Ascending aorta (tissue), 2 donors: ENCODE results near the gene CLPTM1L. TPM values are rescaled to one million over a fixed set of nuclear protein-coding genes. Genes with fewer than 3 reads are reported as not detected.

ENCODE experiments used
- DNase-seq, 2 donors: peaks; one replicate each; pipeline ENCODE4 v3.0.0-alpha.2; 2019; ENCODE audit warnings: low spot score in 2 of 2
- H3K27ac ChIP-seq, 2 donors: fragments of 200-600 bp; sonication (generic); one replicate each; pipeline ENCODE4 v1.5.1; 2016 to 2017; ENCODE audit warnings: mild to moderate bottlenecking in 1 of 2
- H3K27me3 ChIP-seq: fragments of 200-600 bp; sonication (generic); one replicate; pipeline ENCODE4 v1.5.1; 2017
- H3K36me3 ChIP-seq, 2 donors: fragments of 200-600 bp; sonication (generic); one replicate each; pipeline ENCODE4 v1.5.1; 2016
- H3K4me1 ChIP-seq, 2 donors: fragments of 200-600 bp; sonication (generic); one replicate each; pipeline ENCODE4 v1.5.1; 2016 to 2017; ENCODE audit warnings: mild to moderate bottlenecking in 1 of 2
- H3K4me3 ChIP-seq, 2 donors: fragments of 200-600 bp; sonication (generic); one replicate each; pipeline ENCODE4 v1.5.1; 2016 to 2017; ENCODE audit warnings: mild to moderate bottlenecking in 1 of 2
- H3K9me3 ChIP-seq, 2 donors: fragments of 200-600 bp; sonication (generic); one replicate each; pipeline ENCODE4 v1.5.1; 2016
- intact Hi-C: fragments of 100-400 bp; cut with DNase I; formaldehyde crosslinking; loops from one replicate; pipeline ENCODE4 v1.15.1; 2023
- total RNA-seq: library from RNA; depleted of rRNA; stranded (reverse); fragments of >200 nt; gene quantifications from one replicate; pipeline ENCODE4 v1.1.0, GENCODE V29; 2016
- TF ChIP-seq, protein P1 (sequence below), 3 experiments: fragments of 200-600 bp in 2 of 3; fragments of 450-650 bp in 1 of 3; sonication (generic) in 2 of 3; IDR thresholded peaks; one replicate each; pipeline ENCODE4 v1.5.1; 2016 to 2019; ENCODE audit warnings: antibody characterized with exemption in 3 of 3, mild to moderate bottlenecking in 1 of 3, moderate library complexity in 1 of 3

Gene CLPTM1L
- total RNA-seq, 1 donor from 2014 or later, result 23.6 TPM

DNA sequence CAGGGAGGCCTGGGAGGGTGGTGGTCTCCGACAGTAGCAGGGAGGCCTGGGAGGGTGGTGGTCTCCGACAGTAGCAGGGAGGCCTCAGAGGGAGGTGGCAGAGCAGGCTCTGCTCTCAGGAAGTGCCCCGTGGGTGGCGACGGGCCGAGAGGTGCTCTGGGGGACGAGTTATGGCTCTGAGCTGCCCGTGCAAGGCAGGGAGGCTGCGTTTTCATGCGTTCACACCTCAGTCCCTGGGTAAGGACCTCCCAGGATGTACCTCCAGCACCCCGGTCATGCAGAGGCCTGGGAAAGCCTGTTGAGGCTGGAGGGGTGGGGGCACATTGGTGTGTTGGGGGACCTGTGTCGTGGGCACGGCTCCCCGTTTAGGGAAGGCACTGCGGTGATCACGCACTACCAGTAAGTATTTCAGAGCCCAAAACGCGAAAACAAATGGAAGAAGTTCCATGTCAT is 37.4 kb upstream of the CLPTM1L start:
- intact Hi-C loops, result no loop called here
- TF ChIP-seq, protein P1, sequence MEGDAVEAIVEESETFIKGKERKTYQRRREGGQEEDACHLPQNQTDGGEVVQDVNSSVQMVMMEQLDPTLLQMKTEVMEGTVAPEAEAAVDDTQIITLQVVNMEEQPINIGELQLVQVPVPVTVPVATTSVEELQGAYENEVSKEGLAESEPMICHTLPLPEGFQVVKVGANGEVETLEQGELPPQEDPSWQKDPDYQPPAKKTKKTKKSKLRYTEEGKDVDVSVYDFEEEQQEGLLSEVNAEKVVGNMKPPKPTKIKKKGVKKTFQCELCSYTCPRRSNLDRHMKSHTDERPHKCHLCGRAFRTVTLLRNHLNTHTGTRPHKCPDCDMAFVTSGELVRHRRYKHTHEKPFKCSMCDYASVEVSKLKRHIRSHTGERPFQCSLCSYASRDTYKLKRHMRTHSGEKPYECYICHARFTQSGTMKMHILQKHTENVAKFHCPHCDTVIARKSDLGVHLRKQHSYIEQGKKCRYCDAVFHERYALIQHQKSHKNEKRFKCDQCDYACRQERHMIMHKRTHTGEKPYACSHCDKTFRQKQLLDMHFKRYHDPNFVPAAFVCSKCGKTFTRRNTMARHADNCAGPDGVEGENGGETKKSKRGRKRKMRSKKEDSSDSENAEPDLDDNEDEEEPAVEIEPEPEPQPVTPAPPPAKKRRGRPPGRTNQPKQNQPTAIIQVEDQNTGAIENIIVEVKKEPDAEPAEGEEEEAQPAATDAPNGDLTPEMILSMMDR (IDR thresholded peaks at IDR 0.05), result no peak
- no peaks in the 10 kb centered on the region for H3K27me3 ChIP-seq

GRCh38 chr5:1381370-1382247 is 36.7 kb upstream of the CLPTM1L start:
- DNase-seq, result no peak
- no peaks in the 10 kb centered on the region for H3K27me3 ChIP-seq

More for the DNA sequence above, 37.4 kb upstream of the CLPTM1L start:
- no peaks in the 10 kb centered on the region for H3K36me3 ChIP-seq
- no peak overlapping the region for H3K27ac ChIP-seq
- DNase-seq, result no peak
- no peak overlapping the region for H3K4me3 ChIP-seq
- H3K4me1 ChIP-seq, result peaks cover 0 to 2% of the 10 kb centered on the region in 2 donors
- no peaks in the 10 kb centered on the region for H3K9me3 ChIP-seq

DNA sequence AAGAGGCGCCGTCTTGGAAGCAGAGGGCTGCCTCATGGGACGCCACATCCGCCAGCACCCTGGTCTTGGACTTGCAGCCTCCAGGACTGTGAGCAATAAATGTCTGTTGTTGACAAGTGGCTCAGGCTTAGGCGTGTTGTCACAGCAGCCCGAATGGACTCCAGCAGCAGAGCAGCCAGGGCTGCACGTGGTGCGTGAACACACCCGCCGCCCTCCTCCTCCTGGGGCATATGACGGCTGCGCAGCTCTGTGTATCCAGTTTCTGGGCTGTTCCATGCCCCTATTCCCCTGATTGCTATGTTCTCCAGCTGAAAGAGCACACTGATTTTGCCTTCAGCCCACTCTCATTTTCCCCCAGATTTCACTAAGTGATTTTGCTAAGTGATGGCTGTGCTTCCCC is 36.0 kb upstream of the CLPTM1L start:
- Histone ChIP-seq H3K9me3 (no peaks in the 10 kb centered on the region), H3K4me3 (peak overlapping the region in 1 of 2 donors; percentile 38), H3K27me3 (no peaks in the 10 kb centered on the region), H3K27ac (no peak overlapping the region), H3K36me3 (no peaks in the 10 kb centered on the region), H3K4me1 (peaks cover 0 to 2% of the 10 kb centered on the region in 2 donors)
- intact Hi-C loops, result no loop called here
- no peak for DNase-seq
- TF ChIP-seq, protein P1 (IDR thresholded peaks at IDR 0.05), result no peak

More at GRCh38 chr5:1381370-1382247, 36.7 kb upstream of the CLPTM1L start:
- H3K27ac ChIP-seq, result no peak overlapping the region
- H3K36me3 ChIP-seq, result no peaks in the 10 kb centered on the region
- no peaks in the 10 kb centered on the region for H3K9me3 ChIP-seq
- TF ChIP-seq, protein P1 (IDR thresholded peaks at IDR 0.05), result no peak
- intact Hi-C loops, result no loop called here
- no peak overlapping the region for H3K4me3 ChIP-seq
- peaks cover 0 to 2% of the 10 kb centered on the region in 2 donors for H3K4me1 ChIP-seq

DNA sequence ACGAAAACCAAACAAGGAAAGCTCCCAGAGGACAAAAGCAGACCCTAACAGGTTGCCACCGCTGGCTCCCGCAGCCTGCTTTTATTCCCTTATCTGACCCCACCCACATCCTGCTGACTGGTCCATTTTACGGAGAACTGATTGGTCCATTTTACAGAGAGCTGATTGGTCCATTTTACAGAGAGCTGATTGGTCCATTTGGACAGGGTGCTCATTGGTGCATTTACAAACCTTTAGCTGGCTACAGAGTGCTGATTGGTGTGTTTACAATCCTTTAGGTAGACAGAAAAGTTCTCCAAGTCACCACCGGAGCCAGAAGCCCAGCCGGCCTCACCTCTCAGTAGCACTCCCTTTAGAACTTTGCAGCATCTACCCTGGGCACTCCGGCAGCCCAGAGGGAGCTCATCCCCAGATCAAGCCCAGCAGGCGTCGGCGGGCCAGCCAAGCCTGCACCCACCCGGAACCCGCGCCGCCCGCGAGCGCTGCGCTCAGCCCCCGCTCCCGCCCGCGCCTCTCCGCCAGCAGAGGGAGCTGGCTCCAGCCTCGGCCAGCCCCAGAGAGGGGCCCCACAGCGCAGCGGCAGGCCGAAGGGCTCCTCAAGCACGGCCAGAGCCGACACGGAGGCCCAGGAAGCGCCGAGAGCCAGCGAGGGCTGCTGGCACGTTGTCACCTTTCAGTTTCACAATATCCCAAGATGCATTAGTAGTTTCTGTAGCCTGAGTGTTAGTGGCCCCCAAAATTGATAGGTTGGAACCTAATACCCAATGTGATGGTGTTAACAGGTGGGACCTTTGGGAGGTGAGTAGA is 35.3 kb upstream of the CLPTM1L start:
- intact Hi-C loops, result no loop called here
- no peak for DNase-seq
- no peaks in the 10 kb centered on the region for H3K27me3 ChIP-seq
- H3K27ac ChIP-seq, result no peak overlapping the region
- no peaks in the 10 kb centered on the region for H3K36me3 ChIP-seq
- no peaks in the 10 kb centered on the region for H3K9me3 ChIP-seq
- TF ChIP-seq, protein P1 (IDR thresholded peaks at IDR 0.05), result peak; percentile 17 to 49 (median 25)
- no peaks in the 10 kb centered on the region for H3K4me1 ChIP-seq
- H3K4me3 ChIP-seq, result peak overlapping the region; percentile 16 to 38

DNA sequence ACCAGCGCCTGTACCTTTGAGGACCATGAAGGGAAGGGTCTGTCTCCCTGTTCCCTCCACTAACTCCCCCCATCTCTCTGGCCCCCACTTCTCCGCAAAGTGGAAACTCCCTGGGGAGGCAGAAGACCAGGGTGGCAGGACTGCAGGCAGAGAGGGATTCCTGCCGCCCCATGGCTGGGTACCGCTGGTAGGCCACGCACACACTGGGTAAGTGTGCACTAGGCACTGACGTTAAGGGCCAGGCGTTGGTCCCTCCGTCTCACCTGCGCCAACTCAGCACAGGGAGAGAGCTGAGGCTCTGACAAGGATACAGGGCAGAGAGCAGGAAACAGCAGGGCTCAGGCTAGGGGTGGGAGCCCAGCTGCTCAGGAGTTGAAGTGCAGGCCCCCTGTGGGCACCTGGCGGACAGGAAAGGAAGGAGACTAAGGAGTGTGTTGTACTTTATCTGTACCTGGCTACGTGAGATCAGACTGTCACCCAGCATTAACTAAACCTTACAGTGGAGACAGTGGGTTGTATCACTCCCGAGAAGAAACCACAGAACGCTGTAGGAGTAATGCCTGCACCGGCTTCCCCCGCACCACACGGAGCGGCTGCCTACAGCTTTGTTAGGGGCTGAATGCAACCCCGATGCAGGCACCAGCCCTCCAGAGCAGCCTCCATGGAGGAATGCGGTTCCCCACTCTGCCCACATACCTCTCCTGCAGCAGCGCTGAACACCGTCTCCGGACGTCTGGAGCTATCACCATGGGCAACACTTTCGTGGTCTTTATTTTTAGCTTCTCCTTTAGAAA is 34.2 kb upstream of the CLPTM1L start:
- H3K9me3 ChIP-seq, result no peaks in the 10 kb centered on the region
- intact Hi-C loops, result no loop called here
- no peaks in the 10 kb centered on the region for H3K4me1 ChIP-seq
- no peak for DNase-seq
- no peak overlapping the region for H3K4me3 ChIP-seq
- H3K27ac ChIP-seq, result no peak overlapping the region
- no peaks in the 10 kb centered on the region for H3K27me3 ChIP-seq
- TF ChIP-seq, protein P1 (IDR thresholded peaks at IDR 0.05), result no peak
- H3K36me3 ChIP-seq, result no peaks in the 10 kb centered on the region
